HG03342 (cell line): ENCODE measurements around the gene PIWIL1.

Experiments
- ATAC-seq: cut with Tn5 transposase; IDR thresholded peaks from one replicate; pipeline ENCODE4 v1.9.1; 2021; ENCODE audit warnings: mild to moderate bottlenecking, moderate library complexity; ENCODE audit not compliant: unreplicated experiment

The PIWIL1 gene

GRCh38 chr12:130369816-130370215 is 32.1 kb downstream of the PIWIL1 start:
- no peak for ATAC-seq

GRCh38 chr12:130371296-130371695 is 33.6 kb downstream of the PIWIL1 start:
- no peak for ATAC-seq

GRCh38 chr12:130372936-130373335 is 35.2 kb downstream of the PIWIL1 start:
- ATAC-seq, result no peak

GRCh38 chr12:130374083-130374482 is 36.4 kb downstream of the PIWIL1 start:
- ATAC-seq, result no peak

- no peak for ATAC-seq
Measured at GRCh38 chr12:130375296-130376287, 37.9 kb downstream of the PIWIL1 start.

GRCh38 chr12:130382818-130383217 is 45.1 kb downstream of the PIWIL1 start:
- ATAC-seq, result no peak

- no peak for ATAC-seq
Measured at GRCh38 chr12:130384234-130384633, 46.5 kb downstream of the PIWIL1 start.

GRCh38 chr12:130385193-130385592 is 47.5 kb downstream of the PIWIL1 start:
- ATAC-seq, result no peak

GRCh38 chr12:130391186-130391585 is 53.5 kb downstream of the PIWIL1 start:
- ATAC-seq, result no peak

GRCh38 chr12:130394906-130395305 is 57.2 kb downstream of the PIWIL1 start:
- no peak for ATAC-seq

- ATAC-seq, result no peak
Measured at GRCh38 chr12:130396667-130397066, 59.0 kb downstream of the PIWIL1 start.

- no peak for ATAC-seq
Measured at GRCh38 chr12:130398100-130398848, 60.6 kb downstream of the PIWIL1 start.

- ATAC-seq, result no peak
Measured at GRCh38 chr12:130401703-130402102, 64.0 kb downstream of the PIWIL1 start.

GRCh38 chr12:130405332-130405731 is 67.6 kb downstream of the PIWIL1 start:
- no peak for ATAC-seq

- ATAC-seq, result no peak
Measured at GRCh38 chr12:130412384-130412783, 74.7 kb downstream of the PIWIL1 start.

- no peak for ATAC-seq
Measured at GRCh38 chr12:130413909-130414308, 76.2 kb downstream of the PIWIL1 start.

- no peak for ATAC-seq
Measured at GRCh38 chr12:130414381-130414780, 76.7 kb downstream of the PIWIL1 start.

GRCh38 chr12:130418251-130418650 is 80.6 kb downstream of the PIWIL1 start:
- no peak for ATAC-seq

GRCh38 chr12:130419116-130419515 is 81.4 kb downstream of the PIWIL1 start:
- ATAC-seq, result no peak

GRCh38 chr12:130420071-130420470 is 82.4 kb downstream of the PIWIL1 start:
- no peak for ATAC-seq

GRCh38 chr12:130421896-130422295 is 84.2 kb downstream of the PIWIL1 start:
- ATAC-seq, result no peak
